Hippocampal formation (tissue), 2 donors: ENCODE data around the gene CMTM8.

ENCODE experiments used
- DNase-seq, 2 donors: peaks; one replicate each; lab custom pipeline; 2025; lab: John Stamatoyannopoulos, UW

The CMTM8 gene

GRCh38 chr3:32278714-32279113 is 40.2 kb downstream of the CMTM8 start:
- no peak for DNase-seq

- DNase-seq = no peak
Observed at GRCh38 chr3:32280262-32280910, 41.9 kb downstream of the CMTM8 start.

- DNase-seq = no peak
Observed at GRCh38 chr3:32281570-32282106, 43.2 kb downstream of the CMTM8 start.

GRCh38 chr3:32282578-32283154 is 44.2 kb downstream of the CMTM8 start:
- no peak for DNase-seq

- DNase-seq = no peak
Observed at GRCh38 chr3:32283304-32283703, 44.8 kb downstream of the CMTM8 start.

- DNase-seq = no peak
Observed at GRCh38 chr3:32284443-32285212, 46.1 kb downstream of the CMTM8 start.

GRCh38 chr3:32285891-32286290 is 47.4 kb downstream of the CMTM8 start:
- DNase-seq = no peak

GRCh38 chr3:32288819-32289218 is 50.3 kb downstream of the CMTM8 start:
- DNase-seq = no peak

- DNase-seq = no peak
Observed at GRCh38 chr3:32290619-32291018, 52.1 kb downstream of the CMTM8 start.

GRCh38 chr3:32292085-32292796 is 53.8 kb downstream of the CMTM8 start:
- no peak for DNase-seq

- DNase-seq = no peak
Observed at GRCh38 chr3:32293903-32294302, 55.4 kb downstream of the CMTM8 start.

GRCh38 chr3:32296251-32297204 is 58.0 kb downstream of the CMTM8 start:
- peak; percentile 33 to 61 for DNase-seq

- DNase-seq = no peak
Observed at GRCh38 chr3:32297366-32297765, 58.9 kb downstream of the CMTM8 start.

- DNase-seq = no peak
Observed at GRCh38 chr3:32301426-32301825, 62.9 kb downstream of the CMTM8 start.

- no peak for DNase-seq
Observed at GRCh38 chr3:32302601-32303398, 64.3 kb downstream of the CMTM8 start.

GRCh38 chr3:32303399-32303747 is 64.9 kb downstream of the CMTM8 start:
- DNase-seq = no peak

GRCh38 chr3:32303977-32304881 is 65.7 kb downstream of the CMTM8 start:
- DNase-seq = no peak

GRCh38 chr3:32305361-32305876 is 66.9 kb downstream of the CMTM8 start:
- no peak for DNase-seq

- no peak for DNase-seq
Observed at GRCh38 chr3:32306072-32306471, 67.6 kb downstream of the CMTM8 start.
